ENCODE measurements around the gene ZNF512B.
"Not testable (repeated sequence)": the region's sequence is repeated elsewhere in the genome, so short reads cannot be mapped to it uniquely, and the experiment has no call there.

The ZNF512B gene

DNA sequence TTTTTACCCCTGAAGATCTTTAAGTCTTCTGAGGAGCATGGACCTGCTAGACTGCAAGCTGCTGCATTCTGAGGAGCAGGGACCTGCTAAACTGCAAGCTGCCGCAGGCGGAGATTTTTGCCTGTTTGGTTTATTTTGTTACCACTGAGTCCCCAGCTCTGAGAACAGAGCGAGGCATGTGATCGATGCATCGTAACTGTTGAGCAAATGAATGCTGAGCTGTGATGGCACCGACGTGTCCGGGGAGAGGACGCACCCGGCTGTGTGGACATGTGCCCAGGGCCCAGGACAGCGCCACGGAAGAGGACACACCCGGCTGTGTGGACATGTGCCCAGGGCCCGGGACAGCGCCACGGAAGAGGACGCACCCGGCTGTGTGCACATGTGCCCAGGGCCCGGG is 50.6 kb downstream of the ZNF512B start:
- H4K8ac ChIP-seq (ENCODE audit: low read depth, low read length) = no peak overlapping the region
- no CpG with 5 or more reads among the region's 19 CpGs for WGBS (ENCODE audit: extremely low coverage, insufficient coverage, low lambda C conversion rate)

DNA sequence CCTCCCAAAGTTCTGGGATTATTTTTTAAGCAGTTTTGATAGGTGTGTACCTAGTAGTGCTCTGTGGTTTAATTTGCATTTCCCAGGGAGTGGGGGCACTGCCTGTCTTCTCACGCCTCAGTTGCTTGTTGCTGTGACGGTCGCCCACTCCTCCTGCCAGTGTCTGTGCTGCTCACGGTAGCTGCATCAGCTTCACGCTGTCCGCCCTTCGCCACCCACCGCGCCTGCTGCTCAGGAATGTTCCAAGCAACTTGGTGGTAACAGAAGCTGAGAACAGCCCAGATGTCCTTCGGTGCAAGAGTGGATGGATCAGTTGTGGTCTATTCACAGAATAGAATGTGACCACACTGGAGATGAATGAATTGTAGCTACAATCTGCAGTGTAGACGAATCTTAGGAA is 51.9 kb downstream of the ZNF512B start:
- peaks cover 6% of the 10 kb centered on the region for H3K79me2 ChIP-seq (ENCODE audit: control insufficient read depth, insufficient read depth, low read length)

More for the DNA sequence above, 50.6 kb downstream of the ZNF512B start:
- Histone ChIP-seq H3K9ac (ENCODE audit: low read length) (no peak overlapping the region), H3K36me3 (ENCODE audit: control insufficient read depth, insufficient read depth, low read length) (no peaks in the 10 kb centered on the region), H3K27me3 (ENCODE audit: insufficient read depth, low read length, poor library complexity) (no peaks in the 10 kb centered on the region), H3K79me1 (ENCODE audit: low read length) (peaks cover 8% of the 10 kb centered on the region), H3K4me3 (ENCODE audit: low read length) (no peak overlapping the region), H3K18ac (ENCODE audit: low read length) (no peak overlapping the region), H4K5ac (ENCODE audit: low read length) (no peak overlapping the region), H3K27ac (ENCODE audit: low read depth, low read length) (no peak overlapping the region), H2BK15ac (replicated peaks; ENCODE audit: low read depth) (no peak overlapping the region), H3K79me2 (ENCODE audit: control insufficient read depth, insufficient read depth, low read length) (peaks cover 1% of the 10 kb centered on the region), H3K56ac (ENCODE audit: low read length) (no peak overlapping the region), H3K4me1 (ENCODE audit: control insufficient read depth, low read depth, low read length) (no peaks in the 10 kb centered on the region), H3K23ac (ENCODE audit: low read length) (no peak overlapping the region), H3K4ac (ENCODE audit: low read depth, low read length) (no peak overlapping the region), H2BK5ac (ENCODE audit: low read length) (no peak overlapping the region), H2AK5ac (ENCODE audit: low read length) (no peak overlapping the region), H3K4me2 (ENCODE audit: low read length) (no peak overlapping the region), H2BK120ac (ENCODE audit: low read depth, low read length) (no peak overlapping the region)
- DNase-seq = no peak

DNA sequence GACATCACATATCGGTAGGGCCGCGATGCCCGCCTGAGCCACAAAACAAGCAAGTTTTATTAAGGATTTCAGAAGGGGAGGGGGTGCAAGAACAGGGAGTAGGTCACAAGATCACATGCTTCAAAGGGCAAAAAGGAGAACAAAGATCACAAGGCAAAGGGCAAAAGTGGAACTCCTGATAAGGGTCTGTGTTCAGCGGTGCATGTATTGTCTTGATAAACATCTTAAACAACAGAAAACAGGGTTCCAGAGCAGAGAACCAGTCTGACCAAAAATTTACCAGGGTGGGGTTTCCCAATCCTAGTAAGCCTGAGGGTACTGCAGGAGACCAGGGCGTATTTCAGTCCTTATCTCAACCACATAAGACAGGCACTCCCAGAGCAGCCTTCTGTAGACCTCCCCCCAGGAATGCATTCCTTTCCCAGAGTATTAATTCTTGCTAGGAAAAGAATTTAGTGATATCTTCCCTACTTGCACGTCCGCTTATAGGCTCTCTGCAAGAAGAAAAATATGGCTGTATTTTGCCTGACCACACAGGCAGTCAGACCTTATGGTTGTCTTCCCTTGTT is 53.3 kb downstream of the ZNF512B start:
- not testable (repeated sequence) for H3K4me2 ChIP-seq (ENCODE audit: low read length); H3K18ac ChIP-seq (ENCODE audit: low read length); H3K23ac ChIP-seq (ENCODE audit: low read length); H3K4me3 ChIP-seq (ENCODE audit: low read length); DNase-seq; H3K4me1 ChIP-seq (ENCODE audit: control insufficient read depth, low read depth, low read length); H3K9ac ChIP-seq (ENCODE audit: low read length); H3K79me2 ChIP-seq (ENCODE audit: control insufficient read depth, insufficient read depth, low read length); H3K27ac ChIP-seq (ENCODE audit: low read depth, low read length); H2BK5ac ChIP-seq (ENCODE audit: low read length); H3K56ac ChIP-seq (ENCODE audit: low read length); H3K27me3 ChIP-seq (ENCODE audit: insufficient read depth, low read length, poor library complexity); H3K36me3 ChIP-seq (ENCODE audit: control insufficient read depth, insufficient read depth, low read length); H2AK5ac ChIP-seq (ENCODE audit: low read length); H4K5ac ChIP-seq (ENCODE audit: low read length); H3K4ac ChIP-seq (ENCODE audit: low read depth, low read length); H4K8ac ChIP-seq (ENCODE audit: low read depth, low read length); H2BK15ac ChIP-seq (replicated peaks; ENCODE audit: low read depth); H2BK120ac ChIP-seq (ENCODE audit: low read depth, low read length)
- no CpG with 5 or more reads among the region's 8 CpGs for WGBS (ENCODE audit: extremely low coverage, insufficient coverage, low lambda C conversion rate)
- H3K79me1 ChIP-seq (ENCODE audit: low read length) = peaks cover 13% of the 10 kb centered on the region

More for the DNA sequence above, 51.9 kb downstream of the ZNF512B start:
- Histone ChIP-seq H2BK5ac (ENCODE audit: low read length) (no peak overlapping the region), H4K8ac (ENCODE audit: low read depth, low read length) (no peak overlapping the region), H3K56ac (ENCODE audit: low read length) (no peak overlapping the region), H2BK120ac (ENCODE audit: low read depth, low read length) (no peak overlapping the region), H3K23ac (ENCODE audit: low read length) (no peak overlapping the region), H3K9ac (ENCODE audit: low read length) (no peak overlapping the region), H3K4ac (ENCODE audit: low read depth, low read length) (no peak overlapping the region), H3K27ac (ENCODE audit: low read depth, low read length) (no peak overlapping the region), H2BK15ac (replicated peaks; ENCODE audit: low read depth) (no peak overlapping the region), H3K4me2 (ENCODE audit: low read length) (no peak overlapping the region), H3K79me1 (ENCODE audit: low read length) (peaks cover 13% of the 10 kb centered on the region), H2AK5ac (ENCODE audit: low read length) (no peak overlapping the region), H3K18ac (ENCODE audit: low read length) (no peak overlapping the region), H4K5ac (ENCODE audit: low read length) (no peak overlapping the region), H3K4me1 (ENCODE audit: control insufficient read depth, low read depth, low read length) (no peaks in the 10 kb centered on the region), H3K36me3 (ENCODE audit: control insufficient read depth, insufficient read depth, low read length) (no peaks in the 10 kb centered on the region), H3K27me3 (ENCODE audit: insufficient read depth, low read length, poor library complexity) (no peaks in the 10 kb centered on the region), H3K4me3 (ENCODE audit: low read length) (no peak overlapping the region)
- no peak for DNase-seq
- no CpG with 5 or more reads among the region's 11 CpGs for WGBS (ENCODE audit: extremely low coverage, insufficient coverage, low lambda C conversion rate)

DNA sequence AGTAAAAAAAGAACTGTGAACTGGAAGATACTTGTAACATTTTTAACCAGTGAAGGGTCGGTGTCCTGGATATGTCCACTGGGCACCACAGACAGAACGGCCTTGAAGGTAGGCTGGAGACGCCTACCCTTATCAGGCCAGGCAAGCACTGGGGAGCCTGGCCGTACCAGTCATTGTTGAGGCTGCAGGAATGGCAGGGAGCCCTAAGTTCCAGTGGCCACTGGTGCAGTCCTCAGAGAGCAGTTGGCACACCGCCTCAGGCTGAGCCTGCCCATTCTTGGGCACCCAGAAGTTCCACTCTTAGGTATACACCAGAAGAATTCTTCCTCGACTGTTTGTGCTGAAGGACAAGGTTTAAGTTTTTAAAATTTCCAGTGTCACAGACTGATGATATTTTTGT is 54.3 kb downstream of the ZNF512B start:
- H2AK5ac ChIP-seq (ENCODE audit: low read length) = no peak overlapping the region
- H3K27ac ChIP-seq (ENCODE audit: low read depth, low read length) = no peak overlapping the region
- no peaks in the 10 kb centered on the region for H3K4me1 ChIP-seq (ENCODE audit: control insufficient read depth, low read depth, low read length)
- H3K18ac ChIP-seq (ENCODE audit: low read length) = no peak overlapping the region
- H3K56ac ChIP-seq (ENCODE audit: low read length) = no peak overlapping the region
- no CpG with 5 or more reads among the region's 6 CpGs for WGBS (ENCODE audit: extremely low coverage, insufficient coverage, low lambda C conversion rate)
- no peak overlapping the region for H3K4me2 ChIP-seq (ENCODE audit: low read length)
- H3K23ac ChIP-seq (ENCODE audit: low read length) = no peak overlapping the region
- H4K5ac ChIP-seq (ENCODE audit: low read length) = no peak overlapping the region
- no peak for DNase-seq
- H3K36me3 ChIP-seq (ENCODE audit: control insufficient read depth, insufficient read depth, low read length) = no peaks in the 10 kb centered on the region
- H3K79me2 ChIP-seq (ENCODE audit: control insufficient read depth, insufficient read depth, low read length) = peaks cover 14% of the 10 kb centered on the region
- no peak overlapping the region for H4K8ac ChIP-seq (ENCODE audit: low read depth, low read length)
- H3K27me3 ChIP-seq (ENCODE audit: insufficient read depth, low read length, poor library complexity) = no peaks in the 10 kb centered on the region
- no peak overlapping the region for H3K4me3 ChIP-seq (ENCODE audit: low read length)
- peaks cover 18% of the 10 kb centered on the region for H3K79me1 ChIP-seq (ENCODE audit: low read length)
- H3K4ac ChIP-seq (ENCODE audit: low read depth, low read length) = no peak overlapping the region
- H2BK15ac ChIP-seq (replicated peaks; ENCODE audit: low read depth) = no peak overlapping the region
- no peak overlapping the region for H3K9ac ChIP-seq (ENCODE audit: low read length)
- no peak overlapping the region for H2BK120ac ChIP-seq (ENCODE audit: low read depth, low read length)
- no peak overlapping the region for H2BK5ac ChIP-seq (ENCODE audit: low read length)

DNA sequence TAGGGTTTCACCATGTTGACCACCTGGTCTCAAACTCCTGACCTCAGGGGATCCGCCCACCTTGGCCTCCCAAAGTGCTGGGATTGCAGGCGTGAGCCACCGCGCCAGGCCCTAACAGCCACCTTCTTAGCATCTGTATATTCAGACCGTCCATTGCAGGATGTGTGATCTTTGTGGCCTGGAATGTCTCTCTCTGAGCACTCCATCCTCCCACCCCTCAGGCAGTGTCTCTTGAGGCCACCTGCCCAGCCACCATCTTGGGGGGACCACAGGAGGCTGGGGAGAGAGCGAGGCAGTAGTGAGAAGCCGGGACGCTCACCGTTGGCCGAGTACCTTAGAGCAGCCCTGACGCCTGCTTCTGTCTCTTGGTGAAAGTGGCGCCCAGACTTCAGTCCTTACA is 56.0 kb downstream of the ZNF512B start:
- no peak overlapping the region for H3K18ac ChIP-seq (ENCODE audit: low read length)
- WGBS (ENCODE audit: extremely low coverage, insufficient coverage, low lambda C conversion rate) = no CpG with 5 or more reads among the region's 12 CpGs
- DNase-seq = peak; percentile 31
- H4K5ac ChIP-seq (ENCODE audit: low read length) = no peak overlapping the region
- H3K56ac ChIP-seq (ENCODE audit: low read length) = no peak overlapping the region
- H3K27ac ChIP-seq (ENCODE audit: low read depth, low read length) = no peak overlapping the region
- H2BK15ac ChIP-seq (replicated peaks; ENCODE audit: low read depth) = no peak overlapping the region
- no peak overlapping the region for H3K4me3 ChIP-seq (ENCODE audit: low read length)
- no peak overlapping the region for H3K9ac ChIP-seq (ENCODE audit: low read length)
- H3K4ac ChIP-seq (ENCODE audit: low read depth, low read length) = no peak overlapping the region
- H2BK120ac ChIP-seq (ENCODE audit: low read depth, low read length) = no peak overlapping the region
- peaks cover 20% of the 10 kb centered on the region for H3K79me1 ChIP-seq (ENCODE audit: low read length)
- H2BK5ac ChIP-seq (ENCODE audit: low read length) = no peak overlapping the region
- peaks cover 17% of the 10 kb centered on the region for H3K79me2 ChIP-seq (ENCODE audit: control insufficient read depth, insufficient read depth, low read length)
- H3K4me1 ChIP-seq (ENCODE audit: control insufficient read depth, low read depth, low read length) = no peaks in the 10 kb centered on the region
- no peaks in the 10 kb centered on the region for H3K36me3 ChIP-seq (ENCODE audit: control insufficient read depth, insufficient read depth, low read length)
- no peak overlapping the region for H3K23ac ChIP-seq (ENCODE audit: low read length)
- no peak overlapping the region for H3K4me2 ChIP-seq (ENCODE audit: low read length)
- no peak overlapping the region for H2AK5ac ChIP-seq (ENCODE audit: low read length)
- no peaks in the 10 kb centered on the region for H3K27me3 ChIP-seq (ENCODE audit: insufficient read depth, low read length, poor library complexity)
- H4K8ac ChIP-seq (ENCODE audit: low read depth, low read length) = no peak overlapping the region

DNA sequence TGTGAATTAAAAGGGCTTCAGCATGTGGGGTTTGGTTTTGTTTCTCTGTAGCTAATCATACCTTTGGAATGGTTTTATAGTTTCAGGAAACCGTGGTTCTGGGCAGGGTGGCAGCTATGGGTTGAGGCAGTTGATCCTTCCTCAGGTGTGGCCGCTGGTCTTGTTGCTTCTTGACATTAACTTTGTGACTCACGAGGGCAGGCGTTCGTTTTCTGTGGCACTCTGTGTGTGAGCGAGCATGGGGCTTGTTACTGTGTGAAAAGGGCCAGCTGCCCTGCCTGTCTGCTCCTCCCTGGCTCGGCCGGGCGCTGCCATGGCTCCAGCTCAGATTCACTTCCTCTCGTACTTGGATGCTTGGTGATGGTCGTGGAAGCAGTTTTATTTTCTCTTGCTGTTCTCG is 58.6 kb downstream of the ZNF512B start:
- no peak overlapping the region for H3K27ac ChIP-seq (ENCODE audit: low read depth, low read length)

More for the DNA sequence above, 58.6 kb downstream of the ZNF512B start:
- Histone ChIP-seq H2BK15ac (replicated peaks; ENCODE audit: low read depth) (no peak overlapping the region), H3K4me2 (ENCODE audit: low read length) (no peak overlapping the region), H2BK5ac (ENCODE audit: low read length) (no peak overlapping the region), H3K4me3 (ENCODE audit: low read length) (no peak overlapping the region), H3K36me3 (ENCODE audit: control insufficient read depth, insufficient read depth, low read length) (no peaks in the 10 kb centered on the region), H3K4ac (ENCODE audit: low read depth, low read length) (no peak overlapping the region), H3K56ac (ENCODE audit: low read length) (no peak overlapping the region), H2AK5ac (ENCODE audit: low read length) (no peak overlapping the region), H2BK120ac (ENCODE audit: low read depth, low read length) (no peak overlapping the region), H3K27me3 (ENCODE audit: insufficient read depth, low read length, poor library complexity) (no peaks in the 10 kb centered on the region), H3K9ac (ENCODE audit: low read length) (no peak overlapping the region), H4K8ac (ENCODE audit: low read depth, low read length) (no peak overlapping the region), H3K18ac (ENCODE audit: low read length) (no peak overlapping the region), H3K23ac (ENCODE audit: low read length) (no peak overlapping the region), H3K79me2 (ENCODE audit: control insufficient read depth, insufficient read depth, low read length) (peaks cover 26% of the 10 kb centered on the region), H3K79me1 (ENCODE audit: low read length) (peaks cover 18% of the 10 kb centered on the region), H3K4me1 (ENCODE audit: control insufficient read depth, low read depth, low read length) (no peaks in the 10 kb centered on the region), H4K5ac (ENCODE audit: low read length) (no peak overlapping the region)
- no peak for DNase-seq
- WGBS (ENCODE audit: extremely low coverage, insufficient coverage, low lambda C conversion rate) = no CpG with 5 or more reads among the region's 12 CpGs

Measured in mesendoderm (in vitro differentiated cells).